GM12891 (cell line): ENCODE data around the gene SLC35E2B.
"Not testable (repeated sequence)": the region's sequence is repeated elsewhere in the genome, so short reads cannot be mapped to it uniquely, and the experiment has no call there.

Source experiments
- DNase-seq: peaks from one replicate; pipeline ENCODE4 v3.0.0; 2011; ENCODE audit warnings: low spot score; ENCODE audit not compliant: insufficient read length
- FAIRE-seq: peaks from 2 replicates; lab custom pipeline; 2011; peaks lifted over from hg19 to GRCh38; lab: Jason Lieb, UNC
- PAX5 ChIP-seq: IDR thresholded peaks from 2 replicates; pipeline ENCODE4 v1.6.1; 2011; ENCODE audit warnings: low read length, moderate library complexity, mild to moderate bottlenecking; ENCODE audit not compliant: insufficient read depth, severe bottlenecking
- POLR2A ChIP-seq: IDR thresholded peaks from 2 replicates; pipeline ENCODE4 v1.6.1; 2011; ENCODE audit warnings: low read depth, low read length, control low read depth
- POLR2AphosphoS5 ChIP-seq: IDR thresholded peaks from 2 replicates; pipeline ENCODE4 v1.6.1; 2011; ENCODE audit warnings: low read depth, low read length, control low read depth
- POU2F2 ChIP-seq: IDR thresholded peaks from 2 replicates; pipeline ENCODE4 v1.6.1; 2011; ENCODE audit warnings: low read depth, mild to moderate bottlenecking, control low read depth, low read length, moderate library complexity
- SPI1 ChIP-seq: IDR thresholded peaks from 2 replicates; pipeline ENCODE4 v1.6.1; 2011; ENCODE audit warnings: low read depth, low read length, control low read depth
- TAF1 ChIP-seq: IDR thresholded peaks from 2 replicates; pipeline ENCODE4 v1.6.1; 2011; ENCODE audit warnings: low read depth, low read length, control low read depth

SLC35E2B gene

GRCh38 chr1:1724035-1724864 lies 31.7 kb upstream of the SLC35E2B start, which contains the start of gene CDK11A:
CDK11A (minus strand) TSS chr1:1724357; CDS start chr1:1722818, 1,539 bp downstream.
- TF ChIP-seq SPI1, result peak; percentile 62

GRCh38 chr1:1721201-1721600 lies 28.6 kb upstream of the SLC35E2B start:
- DNase-seq (no peak), FAIRE-seq (no peak)
- no peak for TF ChIP-seq PAX5
- no peak for TF ChIP-seq TAF1
- no peak for TF ChIP-seq POLR2A
- TF ChIP-seq POU2F2, result no peak
- TF ChIP-seq POLR2AphosphoS5, result no peak
- TF ChIP-seq SPI1, result no peak

More at GRCh38 chr1:1724035-1724864, 31.7 kb upstream of the SLC35E2B start, which contains the start of gene CDK11A:
- DNase-seq (peak; percentile 91), FAIRE-seq (peak; percentile 94)

GRCh38 chr1:1715109-1715883 lies 22.7 kb upstream of the SLC35E2B start:
- not testable (repeated sequence) for DNase-seq, FAIRE-seq

- DNase-seq, FAIRE-seq: not testable (repeated sequence)
Observed at GRCh38 chr1:1707897-1708296, 15.3 kb upstream of the SLC35E2B start.

- not testable (repeated sequence) for FAIRE-seq, DNase-seq
Observed at GRCh38 chr1:1707241-1707640, 14.6 kb upstream of the SLC35E2B start.

- not testable (repeated sequence) for DNase-seq, FAIRE-seq
Observed at GRCh38 chr1:1705623-1706022, 13.0 kb upstream of the SLC35E2B start.

- FAIRE-seq, DNase-seq: not testable (repeated sequence)
Observed at GRCh38 chr1:1704284-1704957, 11.8 kb upstream of the SLC35E2B start.

- no peak for TF ChIP-seq TAF1
- TF ChIP-seq SPI1, result no peak
- TF ChIP-seq PAX5, result no peak
- no peak for TF ChIP-seq POLR2A
- no peak for TF ChIP-seq POLR2AphosphoS5
- TF ChIP-seq POU2F2, result no peak
- DNase-seq (no peak), FAIRE-seq (no peak)
Observed at GRCh38 chr1:1703796-1704195, 11.2 kb upstream of the SLC35E2B start.

GRCh38 chr1:1702506-1702905 lies 9.9 kb upstream of the SLC35E2B start:
- not testable (repeated sequence) for FAIRE-seq, DNase-seq

GRCh38 chr1:1700557-1700956 lies 8.0 kb upstream of the SLC35E2B start:
- DNase-seq, FAIRE-seq: not testable (repeated sequence)

- not testable (repeated sequence) for DNase-seq
- peak; percentile 78 for FAIRE-seq
Observed at GRCh38 chr1:1700067-1700466, 7.5 kb upstream of the SLC35E2B start.

GRCh38 chr1:1699061-1699460 lies 6.5 kb upstream of the SLC35E2B start:
- not testable (repeated sequence) for DNase-seq
- peak; percentile 48 for FAIRE-seq

GRCh38 chr1:1697358-1698183 lies 5.0 kb upstream of the SLC35E2B start:
- not testable (repeated sequence) for DNase-seq

GRCh38 chr1:1696431-1697357 lies 4.1 kb upstream of the SLC35E2B start:
- not testable (repeated sequence) for DNase-seq, FAIRE-seq

More at GRCh38 chr1:1697358-1698183, 5.0 kb upstream of the SLC35E2B start:
- not testable (repeated sequence) for FAIRE-seq

- DNase-seq, FAIRE-seq: not testable (repeated sequence)
Observed at GRCh38 chr1:1692324-1692713, 276 bp downstream of the SLC35E2B start.

GRCh38 chr1:1691443-1691842 lies 1.2 kb downstream of the SLC35E2B start:
- FAIRE-seq, DNase-seq: not testable (repeated sequence)
